Body of pancreas (tissue), 4 donors: ENCODE measurements around the gene KIF1A. TPM values are rescaled to one million over a fixed set of nuclear protein-coding genes. Genes with fewer than 3 reads are reported as not detected.

ENCODE experiments used
- ATAC-seq: fragments of 150-250 bp; one replicate; pipeline ENCODE4 v1.9.1; 2016
- DNase-seq, 4 donors: peaks; one replicate each; pipeline ENCODE4 v3.0.0-alpha.2; 2019
- H3K27ac ChIP-seq, 4 donors: fragments of 200-600 bp; sonication (generic); 1 replicate in 3 of 4; 2 replicates in 1 of 4; pipeline versions ENCODE4 v1.5.1 to v1.6.1; 2016 to 2019; ENCODE audit warnings: mild to moderate bottlenecking in 1 of 4, mixed read lengths in 1 of 4, moderate library complexity in 1 of 4
- H3K27me3 ChIP-seq, 2 donors: fragments of 200-600 bp; sonication (generic); one replicate each; pipeline ENCODE4 v1.6.0; 2016; ENCODE audit warnings: mild to moderate bottlenecking in 1 of 2
- H3K36me3 ChIP-seq, 2 donors: fragments of 200-600 bp; sonication (generic); replicated peaks in 1 of 2; 2 replicates each; pipeline ENCODE4 v1.5.1; 2016; ENCODE audit warnings: low read depth in 2 of 2; ENCODE audit not compliant: insufficient read depth in 1 of 2
- H3K4me1 ChIP-seq: fragments of 200-600 bp; sonication (generic); one replicate; pipeline ENCODE4 v1.6.0; 2016
- H3K4me3 ChIP-seq, 2 donors: fragments of 200-600 bp; sonication (generic); 1 replicate in 1 of 2; 2 replicates in 1 of 2; pipeline ENCODE4 v1.5.1; 2016 to 2019
- H3K9me3 ChIP-seq, 3 donors: fragments of 200-600 bp; sonication (generic); 1 replicate in 2 of 3; 2 replicates in 1 of 3; pipeline ENCODE4 v1.5.1; 2016
- POLR2A ChIP-seq, 3 donors: fragments of 450-650 bp; IDR thresholded peaks; one replicate each; pipeline ENCODE4 v1.6.1; 2016; ENCODE audit warnings: antibody characterized with exemption in 3 of 3, mild to moderate bottlenecking in 2 of 3
- WGBS, 2 donors: methylation state at CpG; one replicate each; pipeline ENCODE4 v1.1.5; 2017; 5-methylcytosine and 5-hydroxymethylcytosine counted together
- intact Hi-C: fragments of 100-400 bp; cut with DNase I; formaldehyde crosslinking; loops from one replicate; pipeline ENCODE4 v1.15.1; 2023
- total RNA-seq, 2 donors: library from RNA; depleted of rRNA; stranded (reverse); fragments of >200 nt; gene quantifications; one replicate each; pipeline ENCODE4 v1.1.0, GENCODE V29; 2016
- TF ChIP-seq, protein P1 (sequence below), 7 experiments: fragments of 450-650 bp in 4 of 7; fragments of 200-600 bp in 3 of 7; sonication (generic) in 3 of 7; IDR thresholded peaks; one replicate each; pipeline ENCODE4 v1.5.1; 2016 to 2019; ENCODE audit warnings: antibody characterized with exemption in 7 of 7

The KIF1A gene
- total RNA-seq, 2 donors from 2014 or later, result 51.9 to 79.1 TPM

DNA sequence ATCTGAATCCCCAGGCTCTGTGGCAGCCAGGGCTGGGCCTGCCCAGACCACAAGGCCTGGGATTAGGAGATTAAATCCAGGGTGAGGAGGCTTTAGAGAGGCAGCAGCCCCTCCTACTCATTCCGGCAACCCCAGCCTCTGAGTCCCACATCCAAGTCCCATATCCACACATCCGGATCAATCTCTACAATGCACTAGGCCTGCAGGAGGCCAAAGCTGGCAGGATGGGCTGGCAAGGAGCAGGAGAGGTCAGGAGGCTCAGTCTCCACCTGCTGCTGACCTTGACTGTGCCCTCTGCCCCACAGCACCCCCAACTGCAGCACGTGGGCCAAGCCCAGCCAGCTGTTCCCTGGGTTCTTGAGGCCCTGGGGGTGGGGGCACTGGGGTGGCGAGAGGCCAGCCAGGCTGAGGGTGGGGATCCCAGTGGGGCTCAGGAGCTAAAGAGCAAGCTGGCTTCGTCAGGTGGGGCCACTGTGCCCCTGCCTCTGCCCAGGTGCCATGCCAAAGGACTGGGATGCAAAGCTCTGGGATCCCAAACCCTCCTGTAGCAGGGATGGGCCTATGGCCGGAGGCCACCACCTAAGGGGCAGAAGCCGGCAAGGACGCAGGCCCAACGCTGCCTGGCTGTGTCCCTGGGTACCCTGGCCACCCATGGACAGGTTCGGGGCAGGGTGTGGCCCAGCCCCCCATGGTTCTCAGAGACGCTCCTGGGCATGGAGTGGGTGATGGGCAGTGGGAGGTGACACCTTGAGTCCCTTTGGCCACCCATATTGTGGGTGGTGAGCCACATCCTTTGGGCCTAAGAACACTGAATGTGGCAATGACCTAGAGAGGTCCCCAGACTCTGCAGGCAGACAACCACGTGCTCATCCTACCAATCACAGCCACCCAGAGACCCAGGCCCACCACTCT lies 3.2 kb downstream of the KIF1A start:
- Histone ChIP-seq H3K27me3 (no peaks in the 10 kb centered on the region), H3K36me3 (no peaks in the 10 kb centered on the region), H3K4me1 (peaks cover 41% of the 10 kb centered on the region), H3K27ac (no peak overlapping the region), H3K9me3 (no peaks in the 10 kb centered on the region), H3K4me3 (no peak overlapping the region)
- 76 to 78% methylated on average over 3 to 12 of the region's 12 CpGs for WGBS, 2 donors
- intact Hi-C loops, result no loop called here
- no peak for DNase-seq
- no peak for ATAC-seq
- TF ChIP-seq POLR2A (IDR thresholded peaks at IDR 0.05), result no peak
- TF ChIP-seq, protein P1, sequence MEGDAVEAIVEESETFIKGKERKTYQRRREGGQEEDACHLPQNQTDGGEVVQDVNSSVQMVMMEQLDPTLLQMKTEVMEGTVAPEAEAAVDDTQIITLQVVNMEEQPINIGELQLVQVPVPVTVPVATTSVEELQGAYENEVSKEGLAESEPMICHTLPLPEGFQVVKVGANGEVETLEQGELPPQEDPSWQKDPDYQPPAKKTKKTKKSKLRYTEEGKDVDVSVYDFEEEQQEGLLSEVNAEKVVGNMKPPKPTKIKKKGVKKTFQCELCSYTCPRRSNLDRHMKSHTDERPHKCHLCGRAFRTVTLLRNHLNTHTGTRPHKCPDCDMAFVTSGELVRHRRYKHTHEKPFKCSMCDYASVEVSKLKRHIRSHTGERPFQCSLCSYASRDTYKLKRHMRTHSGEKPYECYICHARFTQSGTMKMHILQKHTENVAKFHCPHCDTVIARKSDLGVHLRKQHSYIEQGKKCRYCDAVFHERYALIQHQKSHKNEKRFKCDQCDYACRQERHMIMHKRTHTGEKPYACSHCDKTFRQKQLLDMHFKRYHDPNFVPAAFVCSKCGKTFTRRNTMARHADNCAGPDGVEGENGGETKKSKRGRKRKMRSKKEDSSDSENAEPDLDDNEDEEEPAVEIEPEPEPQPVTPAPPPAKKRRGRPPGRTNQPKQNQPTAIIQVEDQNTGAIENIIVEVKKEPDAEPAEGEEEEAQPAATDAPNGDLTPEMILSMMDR (IDR thresholded peaks at IDR 0.05), result no peak

DNA sequence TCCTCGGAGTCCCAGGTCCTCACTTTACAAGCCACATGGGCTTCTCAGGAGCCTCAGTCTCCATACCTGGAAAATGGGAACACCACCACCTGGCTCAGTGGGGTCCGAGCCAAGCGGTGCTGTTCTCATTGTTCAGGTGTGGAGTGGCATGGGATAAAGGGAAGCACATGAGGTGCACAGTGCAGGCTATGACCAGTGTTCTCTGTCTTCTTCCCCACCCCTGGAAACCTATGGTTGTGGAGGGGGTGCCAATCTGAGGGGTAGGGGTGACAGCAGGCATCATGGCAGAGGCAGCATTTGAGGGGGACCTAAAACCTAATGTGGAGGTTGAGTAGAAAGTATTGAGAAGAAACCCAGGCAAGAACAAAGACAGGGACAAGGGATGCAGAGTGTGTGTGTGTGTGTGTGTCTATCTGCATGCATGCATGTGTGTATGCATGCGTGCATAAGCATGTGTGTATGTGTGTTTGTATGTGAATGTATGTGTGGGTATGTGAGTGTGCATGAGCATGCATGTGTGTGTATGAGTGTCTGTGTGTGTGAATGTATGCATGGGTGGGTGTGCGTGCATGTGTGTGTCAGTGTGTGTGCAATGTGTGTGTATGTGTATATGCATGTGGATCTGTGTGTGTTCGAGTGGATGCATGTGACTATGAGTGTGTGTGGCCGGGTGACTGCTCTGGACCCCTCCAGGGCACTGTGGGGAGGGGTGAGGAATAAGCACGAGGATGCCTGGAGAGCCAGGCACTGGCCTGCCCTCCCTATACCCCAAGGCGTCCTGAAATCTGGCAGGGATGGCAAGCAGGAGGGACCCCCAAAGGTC lies 4.0 kb downstream of the KIF1A start:
- intact Hi-C loops, result no loop called here
- H3K9me3 ChIP-seq, result no peaks in the 10 kb centered on the region
- no peaks in the 10 kb centered on the region for H3K36me3 ChIP-seq
- H3K27me3 ChIP-seq, result no peaks in the 10 kb centered on the region
- TF ChIP-seq, protein P1 (IDR thresholded peaks at IDR 0.05), result no peak
- DNase-seq (no peak), ATAC-seq (no peak)
- H3K27ac ChIP-seq, result no peak overlapping the region
- H3K4me1 ChIP-seq, result peaks cover 37% of the 10 kb centered on the region
- H3K4me3 ChIP-seq, result no peak overlapping the region
- WGBS, 2 donors, result 87% methylated on average over 9 of the region's 9 CpGs

DNA sequence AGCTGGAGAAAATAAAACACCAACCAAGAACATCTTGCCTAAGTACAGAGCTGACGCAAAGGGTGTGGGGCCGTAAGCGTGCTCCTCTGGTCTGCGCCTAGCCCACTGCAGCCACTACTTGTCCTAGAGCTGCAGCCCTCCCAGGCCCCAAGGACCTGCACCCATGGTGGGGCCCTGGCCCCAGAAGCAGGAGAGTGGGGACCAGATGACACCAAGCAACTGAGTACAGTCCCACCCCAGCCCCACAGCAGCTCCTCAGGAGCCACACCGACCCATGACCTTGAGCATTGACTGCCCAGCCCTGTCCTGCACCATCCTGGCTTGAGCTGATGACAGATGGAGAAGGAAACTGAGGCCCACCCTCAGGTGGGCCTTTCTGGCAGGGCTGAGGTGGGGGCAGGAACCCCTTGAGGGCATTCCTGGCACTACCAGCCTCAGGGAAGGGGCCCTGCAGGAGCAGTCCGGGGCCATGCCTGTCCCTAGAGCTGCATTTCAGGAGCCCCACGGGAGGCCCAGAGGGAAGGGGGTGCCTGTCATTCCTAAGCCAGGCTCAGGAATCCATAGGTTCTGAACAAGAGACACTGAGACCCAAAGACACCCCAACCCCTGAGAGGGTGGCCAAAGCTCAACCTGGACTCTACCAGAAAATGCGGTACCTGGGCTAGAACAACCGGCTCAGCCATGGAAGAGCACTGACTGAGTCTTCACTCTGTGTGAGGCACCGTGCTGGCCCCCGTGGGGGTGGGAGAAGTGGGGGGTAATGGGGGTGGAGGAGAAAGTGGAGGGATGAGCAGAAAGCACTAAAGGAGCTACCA lies 4.9 kb downstream of the KIF1A start:
- no peak for DNase-seq
- H3K27ac ChIP-seq, result no peak overlapping the region
- H3K4me1 ChIP-seq, result peaks cover 29% of the 10 kb centered on the region
- TF ChIP-seq, protein P1 (IDR thresholded peaks at IDR 0.05), result no peak
- TF ChIP-seq POLR2A (IDR thresholded peaks at IDR 0.05), result no peak
- 94 to 96% methylated on average over 9 to 11 of the region's 11 CpGs for WGBS, 2 donors
- no peaks in the 10 kb centered on the region for H3K27me3 ChIP-seq
- H3K9me3 ChIP-seq, result no peaks in the 10 kb centered on the region
- no peaks in the 10 kb centered on the region for H3K36me3 ChIP-seq
- ATAC-seq, result no peak
- H3K4me3 ChIP-seq, result no peak overlapping the region
- intact Hi-C loops, result no loop called here

DNA sequence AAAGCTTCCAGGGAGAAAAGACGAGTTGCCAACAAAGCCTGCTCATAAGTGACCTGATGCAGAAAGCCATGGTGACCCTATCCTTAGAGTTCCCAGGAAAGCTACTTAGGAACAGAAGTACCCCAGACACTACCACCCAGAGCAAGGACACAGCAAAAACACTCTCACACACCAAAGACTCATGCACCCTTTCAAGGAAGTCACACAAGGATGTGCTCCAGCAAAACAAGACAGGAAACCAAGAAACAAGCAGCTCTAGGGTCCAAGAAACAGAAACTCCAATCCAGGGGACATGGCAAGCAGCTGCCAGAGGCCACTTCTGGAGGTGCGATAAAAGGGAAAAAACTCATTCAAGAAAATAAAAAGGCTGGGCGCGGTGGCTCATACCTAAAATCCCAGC lies 5.7 kb downstream of the KIF1A start:
- WGBS, 2 donors, result 90% methylated on average over 4 of the region's 4 CpGs
- no peak overlapping the region for H3K27ac ChIP-seq
- intact Hi-C loops, result no loop called here

More for the DNA sequence above, 5.7 kb downstream of the KIF1A start:
- TF ChIP-seq, protein P1 (IDR thresholded peaks at IDR 0.05), result no peak
- TF ChIP-seq POLR2A (IDR thresholded peaks at IDR 0.05), result no peak
- ATAC-seq, result no peak
- Histone ChIP-seq H3K9me3 (no peaks in the 10 kb centered on the region), H3K4me3 (no peak overlapping the region), H3K36me3 (no peaks in the 10 kb centered on the region), H3K27me3 (no peaks in the 10 kb centered on the region), H3K4me1 (peaks cover 24% of the 10 kb centered on the region)
- DNase-seq, result no peak
